Measurements from ENCODE around the gene SIAE. TPM values are rescaled to one million over a fixed set of nuclear protein-coding genes. Genes with fewer than 3 reads are reported as not detected.

Gene SIAE
- total and polyA plus RNA-seq, 10 of the 15 experiments (the other 5 are each of a cell fraction or from before 2014, with no cell fraction given): 0.93 to 6.9 (median 4.2) TPM

DNA sequence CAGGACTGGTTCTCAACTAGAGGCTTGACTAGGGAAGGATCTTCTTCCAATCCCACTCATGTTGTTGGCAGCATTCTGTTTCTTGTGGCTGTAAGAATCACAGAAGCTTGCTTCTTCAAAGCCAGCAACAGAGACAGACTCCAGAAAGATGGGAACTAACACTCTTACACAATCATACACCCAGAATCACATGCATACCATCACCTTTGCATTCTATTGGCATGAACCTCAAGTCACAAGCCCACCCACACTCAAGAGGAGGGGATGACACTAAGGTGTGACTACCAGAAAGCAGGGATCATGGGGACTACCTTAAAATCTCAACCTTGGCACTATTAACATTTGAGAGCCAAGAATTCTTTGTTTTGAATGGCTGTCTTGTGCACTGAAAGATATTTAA is 75.9 kb downstream of the SIAE start:
- CTCF ChIA-PET: interaction anchor here (0.7 kb wide), 1 partner anchor 196 kb away, joined by 3 read pairs; no protein-coding TSS in a partner anchor
- TF ChIP-seq, protein P1, sequence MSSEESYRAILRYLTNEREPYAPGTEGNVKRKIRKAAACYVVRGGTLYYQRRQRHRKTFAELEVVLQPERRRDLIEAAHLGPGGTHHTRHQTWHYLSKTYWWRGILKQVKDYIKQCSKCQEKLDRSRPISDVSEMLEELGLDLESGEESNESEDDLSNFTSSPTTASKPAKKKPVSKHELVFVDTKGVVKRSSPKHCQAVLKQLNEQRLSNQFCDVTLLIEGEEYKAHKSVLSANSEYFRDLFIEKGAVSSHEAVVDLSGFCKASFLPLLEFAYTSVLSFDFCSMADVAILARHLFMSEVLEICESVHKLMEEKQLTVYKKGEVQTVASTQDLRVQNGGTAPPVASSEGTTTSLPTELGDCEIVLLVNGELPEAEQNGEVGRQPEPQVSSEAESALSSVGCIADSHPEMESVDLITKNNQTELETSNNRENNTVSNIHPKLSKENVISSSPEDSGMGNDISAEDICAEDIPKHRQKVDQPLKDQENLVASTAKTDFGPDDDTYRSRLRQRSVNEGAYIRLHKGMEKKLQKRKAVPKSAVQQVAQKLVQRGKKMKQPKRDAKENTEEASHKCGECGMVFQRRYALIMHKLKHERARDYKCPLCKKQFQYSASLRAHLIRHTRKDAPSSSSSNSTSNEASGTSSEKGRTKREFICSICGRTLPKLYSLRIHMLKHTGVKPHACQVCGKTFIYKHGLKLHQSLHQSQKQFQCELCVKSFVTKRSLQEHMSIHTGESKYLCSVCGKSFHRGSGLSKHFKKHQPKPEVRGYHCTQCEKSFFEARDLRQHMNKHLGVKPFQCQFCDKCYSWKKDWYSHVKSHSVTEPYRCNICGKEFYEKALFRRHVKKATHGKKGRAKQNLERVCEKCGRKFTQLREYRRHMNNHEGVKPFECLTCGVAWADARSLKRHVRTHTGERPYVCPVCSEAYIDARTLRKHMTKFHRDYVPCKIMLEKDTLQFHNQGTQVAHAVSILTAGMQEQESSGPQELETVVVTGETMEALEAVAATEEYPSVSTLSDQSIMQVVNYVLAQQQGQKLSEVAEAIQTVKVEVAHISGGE (CRISPR knock-in tag; IDR thresholded peaks at IDR 0.05): no peak
- TF ChIP-seq ZBTB40 (IDR thresholded peaks at IDR 0.05; ENCODE audit: borderline replicate concordance): no peak
- no peak for TF ChIP-seq FOXK2 (IDR thresholded peaks at IDR 0.05)
- TF ChIP-seq NFYB (IDR thresholded peaks at IDR 0.05; ENCODE audit: insufficient read depth, low read depth, low read length): no peak
- no peak for TF ChIP-seq RELA (IDR thresholded peaks at IDR 0.05; ENCODE audit: borderline replicate concordance, partially characterized antibody)
- no peak for TF ChIP-seq MAX (IDR thresholded peaks at IDR 0.05; ENCODE audit: low read depth, low read length)
- no peak for TF ChIP-seq CBX5 (IDR thresholded peaks at IDR 0.05; ENCODE audit: low read depth)
- TF ChIP-seq NFIC (IDR thresholded peaks at IDR 0.05; ENCODE audit: low read depth, low read length): no peak
- no peak for TF ChIP-seq PAX5 (IDR thresholded peaks at IDR 0.05; ENCODE audit: borderline replicate concordance, low read depth, low read length)
- TF ChIP-seq CHD2 (IDR thresholded peaks at IDR 0.05; ENCODE audit: borderline replicate concordance, low read depth, low read length): no peak
- no peak for TF ChIP-seq SUZ12 (IDR thresholded peaks at IDR 0.05; ENCODE audit: unreplicated experiment)
- TF ChIP-seq SPI1 (IDR thresholded peaks at IDR 0.05; ENCODE audit: borderline replicate concordance, insufficient read depth, low read depth, low read length): no peak
- TF ChIP-seq POLR2AphosphoS2 (IDR thresholded peaks at IDR 0.05; ENCODE audit: low read depth, low read length): no peak
- TF ChIP-seq PKNOX1 (IDR thresholded peaks at IDR 0.05): no peak

More for the DNA sequence above, 75.9 kb downstream of the SIAE start:
- DNase-seq (ENCODE audit: low read depth, low spot score): no peak
- no peak overlapping the region for H3K27ac ChIP-seq (ENCODE audit: control insufficient read depth, insufficient read depth)
- H3K4me1 ChIP-seq (ENCODE audit: control insufficient read depth, insufficient read depth, low read length): no peaks in the 10 kb centered on the region
- no peaks in the 10 kb centered on the region for H3K79me2 ChIP-seq (ENCODE audit: control insufficient read depth, insufficient read depth, low read length)
- no peak for FAIRE-seq
- no peak overlapping the region for H3K4me3 ChIP-seq
- ATAC-seq: no peak
- intact Hi-C loops (cut with micrococcal nuclease; ENCODE audit: unreplicated experiment): no loop called here
- H3K9ac ChIP-seq (ENCODE audit: control insufficient read depth, insufficient read depth, low read length): no peak overlapping the region
- no peaks in the 10 kb centered on the region for H4K20me1 ChIP-seq (ENCODE audit: control insufficient read depth, insufficient read depth)
- H3K9me3 ChIP-seq (replicated peaks; ENCODE audit: control insufficient read depth, insufficient read depth, low read length): no peaks in the 10 kb centered on the region
- no TSS peak for BruUV-seq (replicated peaks)
- no peaks in the 10 kb centered on the region; a peak in 1 of 4 replicates for H3K27me3 ChIP-seq (replicated peaks in 1 of 2; ENCODE audit: control insufficient read depth in 2 of 2, insufficient read depth in 2 of 2, low read length in 1 of 2)
- no peak overlapping the region for H3K4me2 ChIP-seq (ENCODE audit: control insufficient read depth, insufficient read depth)
- RAD21 ChIA-PET (ENCODE audit: unreplicated experiment): no interaction called here
- POLR2A ChIA-PET: no interaction called here
- no peak overlapping the region for H2AFZ ChIP-seq (ENCODE audit: control insufficient read depth, low read depth, low read length)
- SMC1A ChIA-PET (ENCODE audit: uncharacterized antibody, unreplicated experiment): interaction anchor here (0.9 kb wide), 1 partner anchor 12 kb away, joined by 3 read pairs; no protein-coding TSS in a partner anchor
- H3K36me3 ChIP-seq (ENCODE audit: control insufficient read depth in 2 of 2, insufficient read depth in 2 of 2, low read length in 1 of 2): no peaks in the 10 kb centered on the region
- in situ Hi-C loops (cut with MboI): no loop called here
